Stimulated activated CD4-positive, alpha-beta T cell treated with anti-CD3 and anti-CD28 coated beads, TNF-alpha, amount 100 ng/mL, for 24 hours (primary cell): ENCODE results near the gene UBE2N.
A peak's percentile ranks its signal among the peaks of the same experiment; 100 is the strongest.

Experiments used
- DNase-seq, 3 experiments: peaks; one replicate each; pipeline ENCODE4 v3.0.0-alpha.2; 2020; ENCODE audit warnings: low read depth in 3 of 3

UBE2N gene

DNA sequence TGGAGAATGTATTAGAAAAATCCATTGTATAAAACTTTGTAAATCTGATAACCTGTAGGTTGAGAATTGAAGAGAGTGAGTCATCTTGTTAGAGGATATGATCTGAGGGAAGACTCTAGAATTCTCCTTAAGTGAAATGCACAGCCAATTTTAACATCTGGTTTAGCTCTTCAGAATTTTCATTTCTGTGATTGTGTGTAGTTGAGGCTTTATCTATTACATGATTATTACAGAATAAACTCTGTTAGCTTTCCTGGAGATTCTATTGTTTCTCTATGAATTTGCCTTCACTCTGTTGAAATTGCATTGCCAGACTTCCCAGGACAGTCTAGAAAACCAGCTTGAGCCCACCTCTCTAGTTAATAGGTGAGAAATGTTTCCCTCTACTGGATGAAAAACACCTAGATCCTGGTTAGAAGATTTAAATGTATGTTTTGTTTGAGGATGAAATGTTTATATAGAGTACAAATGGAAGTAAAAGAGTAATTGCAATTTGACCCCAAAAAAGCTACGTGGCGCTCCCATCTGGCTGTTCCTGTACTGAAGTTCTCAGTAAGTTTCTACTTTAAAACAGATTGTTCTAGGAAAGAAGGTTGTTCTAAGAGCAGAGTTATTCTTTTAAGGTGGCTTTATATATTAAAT lies 61.1 kb downstream of the UBE2N start:
- no peak for DNase-seq

GRCh38 chr12:93379981-93380361 lies 61.8 kb downstream of the UBE2N start:
- no peak for DNase-seq

DNA sequence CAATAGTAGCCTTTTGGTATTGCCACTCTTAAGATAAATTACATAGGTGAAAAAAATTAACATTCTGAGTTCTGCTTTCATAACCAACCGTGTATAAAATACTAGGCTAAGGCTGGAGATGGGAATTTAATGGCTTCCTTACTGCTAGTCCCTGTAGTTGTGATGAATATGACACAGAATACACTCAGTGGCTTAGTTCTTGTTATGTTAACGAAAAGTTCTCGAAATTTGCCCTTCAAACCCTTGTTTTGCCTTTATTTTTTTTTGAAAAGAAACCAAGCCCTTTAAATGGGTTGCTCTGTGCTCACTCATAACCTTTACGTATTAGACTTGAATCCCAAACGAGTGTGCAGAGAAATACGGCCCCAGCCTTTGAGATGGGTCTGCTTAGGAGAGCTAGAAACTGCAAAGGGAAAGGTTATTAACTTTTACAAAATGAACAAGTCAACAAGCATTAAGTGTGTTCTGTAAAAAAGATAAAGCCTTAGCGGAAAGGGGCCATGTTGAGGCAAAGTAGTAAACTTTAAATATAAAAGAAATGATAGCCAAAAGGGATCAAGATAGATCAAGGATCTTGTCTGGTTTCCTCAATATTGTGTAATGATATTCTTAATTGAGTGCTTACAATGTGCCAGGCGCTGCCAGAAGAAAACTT lies 62.3 kb downstream of the UBE2N start:
- no peak for DNase-seq

- DNase-seq: no peak
Observed at GRCh38 chr12:93378998-93379325, 62.8 kb downstream of the UBE2N start.

- peak; percentile 21 to 46 (median 35) for DNase-seq
Observed at GRCh38 chr12:93378196-93378997, 63.4 kb downstream of the UBE2N start.

- peak; percentile 92 to 97 (median 95) for DNase-seq
Observed at GRCh38 chr12:93377252-93378195, 64.2 kb downstream of the UBE2N start, which contains the start of gene NUDT4. Gene NUDT4 (plus strand): TSS chr12:93377925. CDS start chr12:93378323, 398 bp downstream.

- no peak for DNase-seq
Observed at GRCh38 chr12:93376436-93377251, 65.1 kb downstream of the UBE2N start.

DNA sequence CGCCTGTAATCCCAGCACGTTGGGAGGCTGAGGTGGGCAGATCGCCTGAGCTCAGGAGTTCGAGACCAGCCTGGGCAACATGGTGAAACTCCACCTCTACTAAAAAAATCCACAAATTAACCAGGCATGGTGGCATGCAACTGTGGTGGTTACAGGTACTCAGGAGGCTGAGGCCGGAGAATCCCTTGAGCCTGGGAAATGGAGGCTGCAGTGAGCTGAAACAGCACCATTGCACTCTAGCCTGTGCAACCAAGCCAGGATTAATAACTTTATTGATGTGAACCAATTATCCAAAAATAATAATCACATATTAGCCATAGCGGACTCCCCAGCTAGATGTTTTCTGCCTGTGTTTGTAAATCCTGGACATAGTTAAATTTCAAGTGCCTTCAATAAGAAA lies 65.8 kb downstream of the UBE2N start:
- DNase-seq: no peak

GRCh38 chr12:93373961-93374656 lies 67.6 kb downstream of the UBE2N start:
- no peak for DNase-seq

DNA sequence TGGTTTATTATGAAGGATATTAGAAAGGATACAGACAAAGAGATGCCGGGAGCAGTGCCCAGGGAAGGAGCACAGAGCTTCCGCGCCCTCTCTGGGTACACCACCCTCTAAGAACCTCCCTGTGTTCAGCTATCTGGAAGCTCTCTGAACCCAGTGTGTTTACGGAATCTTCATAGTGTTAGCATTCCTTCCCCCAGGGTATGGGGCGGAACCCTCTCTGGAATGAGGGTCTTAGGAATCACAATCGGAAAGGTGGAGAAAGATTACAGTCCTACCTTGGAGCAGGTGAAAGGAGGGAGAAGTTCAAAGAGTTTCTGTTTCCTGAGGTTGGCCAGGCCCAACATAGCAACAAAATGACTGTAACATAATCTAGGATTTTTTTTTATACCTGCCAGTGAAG lies 70.8 kb downstream of the UBE2N start:
- DNase-seq: no peak

- no peak for DNase-seq
Observed at GRCh38 chr12:93369505-93369904, 72.2 kb downstream of the UBE2N start.

DNA sequence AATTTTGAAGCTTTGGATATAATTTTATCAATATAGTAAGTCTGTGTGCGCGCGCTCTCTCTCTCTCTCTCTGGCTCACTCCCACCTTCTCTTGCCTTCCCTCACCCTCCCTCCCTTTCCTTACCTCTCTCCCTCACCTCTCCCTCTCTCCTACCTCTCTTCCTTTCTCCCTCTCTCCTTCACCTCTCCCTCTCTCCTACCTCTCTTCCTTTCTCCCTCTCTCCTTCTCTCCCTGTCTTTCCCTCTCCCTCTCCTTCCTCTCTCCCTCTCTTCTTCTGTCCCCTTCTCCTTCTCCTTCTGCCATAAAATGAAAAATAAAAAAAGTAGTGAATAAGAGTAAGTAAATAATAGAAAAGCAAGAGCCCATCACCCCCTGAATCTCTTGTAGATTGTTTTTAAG lies 73.0 kb downstream of the UBE2N start:
- DNase-seq: no peak

DNA sequence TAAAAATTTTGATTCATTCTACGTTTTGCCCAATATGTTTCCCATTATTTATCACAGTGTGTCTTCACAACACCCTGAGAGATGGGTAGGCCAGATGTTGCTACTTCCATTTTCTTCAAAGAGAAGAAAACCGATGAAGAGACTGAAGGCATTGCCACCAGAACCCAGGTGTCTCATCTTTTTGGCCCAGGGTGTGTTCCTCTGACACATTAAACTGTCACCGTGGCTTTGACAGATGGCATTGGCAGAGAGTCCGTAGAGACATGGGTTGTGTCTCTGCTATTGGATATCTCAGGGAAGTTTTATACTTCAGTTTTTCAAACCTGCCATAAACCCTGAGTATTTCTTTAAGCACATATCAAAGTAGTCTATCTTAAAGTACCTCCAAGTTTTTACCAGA lies 75.3 kb downstream of the UBE2N start:
- no peak for DNase-seq

- DNase-seq: no peak
Observed at GRCh38 chr12:93365616-93366405, 75.9 kb downstream of the UBE2N start.

DNA sequence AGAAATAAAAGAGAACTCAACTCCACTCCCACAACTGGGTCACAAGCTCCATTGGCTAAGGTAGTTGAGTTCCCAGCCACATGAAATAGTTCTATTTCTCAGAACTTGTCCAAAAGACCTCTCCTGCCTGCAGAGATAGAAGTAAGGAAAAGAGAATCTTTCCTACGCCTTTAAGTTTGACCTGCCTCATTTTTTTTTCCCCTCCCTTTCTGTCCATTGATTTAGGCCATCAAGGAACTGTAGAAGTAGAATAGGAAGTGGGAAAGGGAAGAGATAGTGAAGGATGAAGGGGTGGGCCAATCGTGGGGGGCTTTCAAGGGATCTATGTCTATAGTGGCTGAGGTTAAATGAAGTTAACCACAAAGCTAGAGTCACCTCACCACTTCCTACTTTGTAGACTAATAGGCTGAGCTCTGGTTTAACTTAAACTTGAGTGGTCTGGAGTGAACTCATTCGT lies 77.9 kb downstream of the UBE2N start:
- DNase-seq: no peak

DNA sequence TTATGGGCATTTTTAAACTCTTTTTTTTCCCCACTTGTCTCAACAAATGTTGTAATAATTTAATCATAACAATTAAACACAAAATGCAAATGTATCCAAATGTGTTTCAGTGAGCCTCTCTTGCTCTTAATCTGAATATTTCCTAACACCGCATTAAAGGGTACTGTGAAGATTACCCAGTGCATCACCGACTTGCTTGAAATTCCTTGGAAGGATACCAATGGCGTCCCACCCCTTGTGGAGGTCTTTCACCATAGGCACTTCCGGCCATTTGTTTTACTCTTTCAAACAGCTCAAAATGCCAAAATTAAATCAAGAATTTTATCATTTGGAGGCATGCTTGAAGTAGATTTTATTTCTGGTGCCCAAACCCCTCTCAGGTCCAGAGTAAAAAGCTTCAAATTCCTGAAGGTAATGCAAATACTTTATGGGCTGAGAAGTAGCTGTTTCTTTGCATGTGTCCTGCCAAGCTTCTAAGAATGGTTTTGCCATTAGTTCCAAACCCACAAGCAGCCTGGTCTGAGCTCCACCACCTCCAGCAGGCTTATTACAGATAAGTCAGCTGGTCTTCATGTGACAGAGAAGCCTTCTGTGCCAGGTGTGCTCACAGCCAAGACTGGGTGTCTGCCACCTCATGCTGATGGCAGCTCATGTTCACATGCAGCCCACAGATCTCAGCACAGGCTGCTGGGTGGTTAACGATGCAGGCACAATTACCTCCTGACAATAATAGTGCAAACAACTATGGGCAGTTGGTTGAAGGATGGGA lies 80.4 kb downstream of the UBE2N start:
- no peak for DNase-seq

DNA sequence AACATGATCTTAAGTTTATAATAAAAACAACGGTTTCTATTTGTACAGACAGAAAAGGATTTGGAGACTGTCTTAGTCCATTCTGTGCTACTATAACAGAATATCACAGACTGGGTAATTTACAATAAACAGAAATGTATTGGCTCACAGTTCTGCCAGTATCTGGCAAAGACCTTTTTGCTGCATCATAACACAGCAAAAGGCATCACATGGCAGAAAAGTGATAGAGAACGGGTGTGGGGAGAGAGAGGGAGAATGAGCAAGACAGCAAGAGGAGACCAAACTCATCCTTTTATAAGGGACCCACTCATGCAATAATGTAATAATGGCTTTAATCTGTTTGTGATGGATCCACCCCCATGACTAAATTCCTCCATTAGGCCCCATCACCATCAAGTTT lies 81.1 kb downstream of the UBE2N start:
- no peak for DNase-seq

- DNase-seq: no peak
Observed at GRCh38 chr12:93358821-93359220, 82.9 kb downstream of the UBE2N start.

- DNase-seq: no peak
Observed at GRCh38 chr12:93358058-93358457, 83.7 kb downstream of the UBE2N start.
